Measurements from ENCODE around the gene WWOX.
"Not testable (repeated sequence)": the region's sequence is repeated elsewhere in the genome, so short reads cannot be mapped to it uniquely, and the experiment has no call there.

The WWOX gene

DNA sequence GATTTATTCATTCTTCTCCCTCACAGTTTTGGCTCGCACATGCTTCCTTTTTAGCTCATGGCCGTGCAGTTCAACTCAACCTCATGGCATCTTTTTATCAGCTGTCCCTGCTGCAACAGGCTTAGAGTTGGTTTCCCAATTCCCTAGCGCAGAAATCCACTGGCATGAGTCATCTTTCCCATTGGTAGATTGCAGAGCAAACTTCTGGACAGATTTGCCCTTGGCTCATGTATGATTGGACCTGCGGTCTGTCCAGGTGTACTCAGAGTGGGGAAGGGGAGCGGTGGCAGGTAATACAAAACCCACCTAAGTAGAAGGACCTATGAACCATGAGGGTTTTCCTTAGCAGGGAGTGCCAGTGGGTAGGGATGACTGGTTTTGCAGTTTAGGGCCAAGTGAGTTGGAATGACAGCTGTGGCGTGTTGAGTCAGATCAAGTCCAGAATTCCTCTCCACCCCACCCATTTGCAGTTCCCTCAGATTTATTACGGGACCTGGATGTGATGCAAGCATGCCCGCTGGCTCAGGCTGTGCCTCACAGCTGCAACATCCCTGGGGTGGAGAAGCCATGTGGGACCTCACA, 584.7 kb downstream of the WWOX start:
- DNase-seq (ENCODE audit: low read depth, low spot score) = no peak

DNA sequence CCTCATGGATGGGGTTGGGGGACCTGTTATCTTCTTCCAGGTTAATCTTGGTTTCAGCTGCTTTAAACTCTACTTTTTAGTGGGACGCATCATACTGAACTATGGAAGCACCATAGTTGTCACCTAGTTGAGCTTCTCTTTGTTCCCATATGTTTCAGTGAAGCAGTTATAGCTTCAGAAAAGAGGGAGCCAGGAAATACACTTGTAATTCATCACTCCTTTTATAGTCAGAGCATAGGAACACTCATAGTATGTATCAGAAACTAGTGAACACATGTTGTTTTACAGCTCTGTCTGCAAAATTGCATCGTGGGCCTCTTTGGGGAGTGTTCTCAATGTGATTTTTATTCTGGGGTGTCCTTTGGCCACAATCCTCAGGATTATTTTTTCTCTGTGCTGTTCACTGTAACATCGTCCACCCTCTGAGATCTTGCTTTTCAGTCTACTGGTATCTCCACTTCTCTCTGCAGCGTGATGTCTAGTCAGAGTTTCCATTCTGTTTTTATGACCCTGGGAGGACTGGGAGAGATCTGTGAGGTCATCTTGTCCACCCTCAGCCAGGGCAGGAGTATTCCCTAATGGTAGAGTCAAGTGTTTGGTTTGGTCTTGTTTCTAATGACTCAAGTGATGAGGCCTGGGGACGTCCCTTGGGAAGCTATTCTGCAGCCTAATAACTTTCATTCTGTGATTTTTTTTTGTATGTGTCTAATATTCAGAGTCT, 585.4 kb downstream of the WWOX start:
- no peak for DNase-seq (ENCODE audit: low read depth, low spot score)

DNA sequence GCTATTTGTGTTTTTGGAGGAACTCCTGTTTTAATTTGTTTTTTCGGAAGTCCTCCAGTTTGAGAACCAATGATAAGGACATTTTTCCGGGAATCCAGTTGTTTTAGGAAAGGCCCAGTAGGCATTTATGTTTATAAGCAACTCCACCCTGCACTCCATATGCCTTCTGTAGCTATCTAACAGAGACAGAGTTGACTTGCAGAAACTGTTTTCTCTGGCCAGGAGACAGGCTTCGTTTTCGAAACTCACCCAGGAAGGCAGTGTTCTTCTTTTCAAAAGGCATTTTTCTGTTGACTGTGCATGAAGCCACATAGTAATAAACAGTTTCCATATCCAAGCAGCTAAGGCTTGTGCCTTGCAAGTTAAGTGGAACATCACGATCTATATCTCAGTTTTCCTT, 587.1 kb downstream of the WWOX start:
- no peak for DNase-seq (ENCODE audit: low read depth, low spot score)

DNA sequence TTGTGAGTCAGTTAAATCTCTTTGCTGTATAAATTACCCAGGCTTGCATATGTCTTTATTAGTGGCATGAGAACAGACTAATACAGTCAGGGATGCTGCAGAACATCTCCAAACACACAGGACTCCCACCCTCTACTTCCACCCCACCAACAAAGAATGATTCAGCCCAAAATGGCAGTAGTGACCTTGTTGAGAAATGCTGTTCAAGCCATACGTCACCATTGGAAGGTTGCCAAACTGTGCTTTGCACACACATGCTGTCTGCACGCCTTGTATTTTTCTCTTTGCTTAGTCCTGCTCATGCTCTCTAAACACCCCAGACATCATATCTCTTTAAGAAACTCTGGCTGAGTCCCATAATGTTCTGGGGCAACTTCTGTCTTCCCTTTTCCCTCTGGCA, 589.6 kb downstream of the WWOX start:
- no peak for DNase-seq (ENCODE audit: low read depth, low spot score)

DNA sequence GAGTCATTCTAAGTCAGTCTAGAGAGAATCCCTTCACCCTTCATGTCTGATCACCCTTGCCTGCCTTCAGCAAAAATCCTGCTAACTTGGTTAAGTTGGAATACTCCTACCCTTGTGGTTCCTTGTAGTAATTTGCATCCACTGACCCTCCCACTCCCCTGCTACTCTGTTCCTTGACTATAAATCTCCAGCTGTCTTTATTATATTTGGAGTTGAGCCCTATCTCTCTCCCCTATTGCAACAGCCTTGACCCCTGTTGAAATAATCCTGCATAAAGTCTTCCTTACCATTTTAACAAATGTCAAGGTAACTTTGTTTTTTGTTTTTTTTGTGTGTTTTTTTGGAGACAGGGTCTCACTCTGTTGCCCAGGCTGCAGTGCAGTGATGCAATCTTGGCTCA, 590.1 kb downstream of the WWOX start:
- no peak for DNase-seq (ENCODE audit: low read depth, low spot score)

DNA sequence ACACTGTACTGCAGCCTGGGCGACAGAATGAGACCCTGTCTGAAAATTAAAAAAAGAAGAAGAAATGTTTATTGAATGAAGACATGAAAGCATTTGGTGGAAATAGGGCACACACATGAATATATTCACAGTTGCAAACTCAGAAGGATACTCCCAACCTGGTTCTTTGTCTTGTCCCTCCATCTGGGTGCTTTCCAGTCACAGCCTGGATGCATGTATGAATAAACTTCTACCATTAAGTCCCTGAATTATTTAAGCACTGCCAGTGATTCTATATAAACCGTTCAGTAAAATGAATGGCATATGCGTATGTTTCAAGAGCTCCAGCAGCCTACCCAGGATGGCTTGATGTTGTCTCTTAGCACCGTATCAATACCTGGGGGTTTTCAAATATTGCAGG, 591.1 kb downstream of the WWOX start:
- no peak for DNase-seq (ENCODE audit: low read depth, low spot score)

DNA sequence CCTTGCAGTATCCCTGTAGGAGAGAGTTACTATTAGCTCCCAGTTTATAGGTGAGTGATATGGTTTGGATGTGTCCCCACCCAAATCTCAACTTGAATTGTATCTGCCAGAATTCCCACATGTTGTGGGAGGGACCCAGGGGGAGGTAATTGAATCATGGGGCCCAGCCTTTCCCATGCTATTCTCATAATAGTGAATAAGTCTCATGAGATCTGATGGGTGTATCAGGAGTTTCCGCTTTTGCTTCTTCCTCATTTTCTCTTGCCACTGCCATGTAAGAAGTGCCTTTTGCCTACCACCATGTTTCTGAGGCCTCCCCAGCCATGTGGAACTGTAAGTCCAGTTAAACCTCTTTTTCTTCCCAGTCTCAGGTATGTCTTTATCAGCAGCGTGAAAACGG, 592.3 kb downstream of the WWOX start:
- not testable (repeated sequence) for DNase-seq (ENCODE audit: low read depth, low spot score)

DNA sequence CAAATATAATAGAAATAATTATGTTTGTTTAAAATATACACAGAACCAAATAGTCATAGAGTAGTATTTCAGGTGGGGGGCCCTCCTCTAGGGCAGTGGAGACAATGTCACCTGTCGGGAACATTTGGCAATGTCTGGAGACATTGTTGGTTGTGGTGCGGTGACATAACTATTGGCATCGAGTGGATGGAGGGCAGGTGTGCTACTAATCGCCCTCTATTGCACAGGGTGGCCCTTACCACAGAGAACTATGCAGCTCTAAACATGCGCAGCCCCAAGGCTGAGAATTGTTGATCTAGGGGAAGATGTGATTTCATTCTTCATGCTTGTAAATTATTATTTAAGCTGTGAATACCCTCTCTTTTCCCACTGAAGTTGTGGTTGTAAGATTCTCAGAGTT, 594.0 kb downstream of the WWOX start:
- no peak for DNase-seq (ENCODE audit: low read depth, low spot score)

DNA sequence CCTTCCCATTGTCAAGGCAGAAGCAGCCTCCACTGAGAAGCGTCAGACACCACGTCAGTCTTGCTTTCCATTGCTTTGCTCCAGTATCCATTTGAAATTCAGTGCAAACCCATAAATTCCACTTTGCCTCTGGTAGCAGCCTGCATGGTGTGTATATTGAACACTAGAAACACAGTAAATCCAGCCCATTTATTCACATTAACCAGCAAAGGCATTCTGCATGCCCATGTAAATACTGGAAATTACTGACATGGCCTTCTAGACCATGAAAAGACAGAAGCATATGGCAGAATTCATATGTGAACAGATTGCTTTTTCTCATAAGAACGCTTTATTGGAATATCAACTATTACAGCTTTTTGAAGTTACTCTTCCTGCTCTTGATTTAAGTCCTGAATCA, 595.0 kb downstream of the WWOX start:
- no peak for DNase-seq (ENCODE audit: low read depth, low spot score)

DNA sequence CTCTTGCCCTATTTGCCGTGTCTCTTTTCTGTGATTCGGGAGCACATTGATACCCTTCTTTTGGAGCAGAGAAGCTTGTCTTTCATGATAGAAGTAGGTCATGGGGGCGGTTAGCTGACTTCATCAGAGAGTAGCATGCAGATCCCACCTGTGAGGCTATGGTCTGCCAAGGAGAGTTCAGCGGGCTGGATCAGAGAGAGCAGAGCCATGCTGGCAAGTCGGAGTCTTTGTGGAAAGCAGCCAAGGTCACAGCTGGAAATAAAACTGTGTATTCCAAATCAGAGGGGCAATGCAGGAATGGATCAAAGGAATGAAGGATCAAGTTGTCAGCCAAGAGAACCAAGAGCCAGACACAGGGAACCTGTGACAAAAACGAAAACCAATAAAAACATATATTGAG, 595.9 kb downstream of the WWOX start:
- DNase-seq (ENCODE audit: low read depth, low spot score) = no peak

DNA sequence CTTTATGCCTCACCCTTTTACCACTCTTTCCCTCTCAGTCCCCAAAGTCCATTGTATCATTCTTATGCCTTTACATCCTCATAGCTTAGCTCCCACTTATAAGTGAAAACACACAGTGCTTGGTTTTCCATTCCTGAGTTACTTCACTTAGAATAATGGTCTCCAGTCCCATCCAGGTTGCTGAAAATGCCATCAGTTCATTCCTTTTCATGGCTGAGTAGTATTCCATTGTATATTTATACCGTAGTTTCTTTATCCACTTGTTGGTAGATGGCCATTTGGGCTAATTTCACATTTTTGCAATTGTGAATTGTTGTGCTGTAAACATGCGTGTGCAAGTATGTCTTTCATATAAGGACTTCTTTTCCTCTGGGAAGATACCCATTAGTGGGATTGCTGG, 597.3 kb downstream of the WWOX start:
- DNase-seq (ENCODE audit: low read depth, low spot score) = no peak

DNA sequence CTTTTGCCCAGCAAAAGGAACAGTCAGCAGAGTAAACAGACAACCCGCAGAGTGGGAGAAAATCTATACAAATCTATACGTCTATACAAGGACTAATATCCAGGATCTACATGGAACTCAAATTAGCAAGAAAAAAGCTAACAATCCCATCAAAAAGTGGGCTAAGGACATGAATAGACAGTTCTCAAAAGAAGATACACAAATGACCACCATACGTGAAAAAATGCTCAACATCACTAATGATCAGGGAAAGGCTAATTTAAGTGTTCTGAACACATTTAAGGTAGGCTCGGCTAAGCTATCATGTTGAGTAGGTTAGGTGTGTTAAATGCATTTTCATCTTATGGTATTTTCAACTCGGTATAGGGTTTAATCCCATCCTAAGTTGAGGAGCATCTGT, 598.0 kb downstream of the WWOX start:
- DNase-seq (ENCODE audit: low read depth, low spot score) = no peak

DNA sequence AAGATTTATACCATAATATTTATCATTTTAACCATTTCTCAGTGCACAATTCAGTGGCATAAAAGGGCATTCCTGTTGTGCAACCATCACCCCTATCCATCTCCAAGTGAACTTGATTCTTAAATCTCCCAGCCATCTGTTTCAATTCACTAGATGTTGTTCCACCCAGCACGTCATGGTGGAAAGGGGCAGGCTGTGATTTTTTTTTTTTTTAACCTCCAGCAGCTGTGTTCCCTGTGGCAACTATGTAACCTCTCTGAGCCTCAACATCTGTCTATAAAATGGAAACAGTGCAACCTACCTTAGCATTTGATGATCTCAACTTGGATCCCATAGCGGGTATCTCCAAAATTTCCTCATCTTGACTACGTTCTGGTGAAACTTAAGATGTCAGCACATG, 604.5 kb downstream of the WWOX start:
- no peak for DNase-seq (ENCODE audit: low read depth, low spot score)

DNA sequence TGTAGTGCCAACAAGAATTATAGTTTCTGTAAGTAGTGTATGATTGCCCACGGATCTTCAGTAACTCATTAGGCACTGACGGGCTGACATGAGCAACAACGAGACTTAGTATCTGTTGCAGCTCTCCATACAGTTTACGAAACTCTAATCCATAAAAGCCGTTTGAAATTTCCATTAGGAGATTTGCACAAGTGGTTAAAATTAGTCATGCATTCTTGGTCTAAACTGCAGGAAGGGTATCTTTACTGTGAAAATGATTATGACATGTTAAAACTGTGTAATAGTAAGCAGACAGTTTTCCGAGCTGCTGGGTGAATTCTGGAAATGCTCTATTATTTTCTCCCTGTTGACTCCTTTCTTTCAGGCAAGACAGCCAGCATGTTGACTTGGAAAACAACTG, 605.0 kb downstream of the WWOX start:
- no peak for DNase-seq (ENCODE audit: low read depth, low spot score)

DNA sequence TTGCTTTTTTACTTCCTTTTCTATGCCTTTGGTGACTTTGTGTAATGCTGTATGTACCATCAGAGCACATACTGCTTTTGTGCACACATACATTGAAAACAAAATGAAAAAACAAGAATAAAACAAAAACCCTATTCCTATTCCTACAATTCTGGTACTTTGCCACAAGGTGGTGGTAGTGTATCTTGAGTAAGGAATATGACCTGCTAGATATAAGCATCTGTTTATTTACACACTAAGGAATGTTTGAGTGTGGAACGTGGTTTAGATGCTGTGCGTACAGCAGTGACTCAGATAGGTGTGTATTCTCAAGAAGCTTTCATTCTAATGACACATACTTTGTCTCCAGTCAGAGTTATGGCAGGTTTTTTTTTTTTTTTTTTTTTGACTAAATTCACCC, 606.2 kb downstream of the WWOX start:
- no peak for DNase-seq (ENCODE audit: low read depth, low spot score)

DNA sequence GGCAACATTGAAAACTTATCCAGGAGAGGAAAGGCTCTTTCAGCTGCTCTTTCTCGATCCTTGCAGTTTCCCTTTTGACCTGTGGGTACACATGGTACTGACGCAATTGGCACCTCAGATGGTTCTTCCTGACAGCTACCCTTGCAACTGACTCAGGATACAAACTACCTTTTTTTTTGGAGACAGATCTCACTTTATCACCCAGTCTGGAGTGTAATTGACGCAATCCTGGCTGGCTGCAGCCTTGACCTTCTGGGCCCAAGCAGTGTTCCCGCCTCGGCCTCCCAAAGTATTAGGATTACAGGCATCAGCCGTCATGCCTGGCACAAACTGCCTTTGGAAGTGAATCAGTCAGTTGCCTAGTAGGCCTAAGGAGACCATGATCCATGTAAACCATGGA, 607.2 kb downstream of the WWOX start:
- no peak for DNase-seq (ENCODE audit: low read depth, low spot score)

DNA sequence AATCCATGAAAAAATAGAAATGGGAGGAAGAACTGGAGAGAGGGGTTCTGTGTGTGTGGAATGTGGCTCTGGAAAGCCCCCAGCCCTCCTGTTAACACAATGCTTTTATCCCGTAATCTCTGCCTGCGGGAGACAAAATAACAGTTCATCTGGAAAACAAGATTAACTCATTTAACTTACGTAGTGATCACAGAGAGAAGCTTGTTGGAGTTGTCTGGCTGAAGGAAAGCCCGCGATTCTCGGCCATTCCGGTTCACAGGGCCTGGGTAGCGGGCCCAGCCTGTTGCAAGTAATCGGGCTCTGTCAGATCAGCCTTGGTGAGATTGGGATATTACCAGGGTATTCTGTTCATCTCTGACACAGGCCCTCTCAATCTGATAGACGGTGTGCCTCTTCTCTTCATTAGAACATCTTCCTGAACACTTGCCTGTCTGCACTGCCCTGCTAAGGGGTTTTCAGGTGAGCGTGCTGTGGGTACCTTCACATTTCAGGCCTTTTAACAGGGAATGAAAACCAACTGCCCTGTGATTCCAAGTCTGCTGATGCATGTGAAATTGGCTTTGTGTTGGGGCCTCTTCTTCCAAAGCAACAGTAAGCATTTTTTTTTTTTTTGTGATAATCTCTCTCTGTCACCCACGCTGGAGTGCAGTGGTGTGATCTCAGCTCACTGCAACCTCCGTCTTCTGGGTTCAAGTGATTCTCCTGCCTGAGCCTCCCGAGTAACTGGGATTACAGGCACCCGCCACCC, 609.9 kb downstream of the WWOX start:
- no peak for DNase-seq (ENCODE audit: low read depth, low spot score)

DNA sequence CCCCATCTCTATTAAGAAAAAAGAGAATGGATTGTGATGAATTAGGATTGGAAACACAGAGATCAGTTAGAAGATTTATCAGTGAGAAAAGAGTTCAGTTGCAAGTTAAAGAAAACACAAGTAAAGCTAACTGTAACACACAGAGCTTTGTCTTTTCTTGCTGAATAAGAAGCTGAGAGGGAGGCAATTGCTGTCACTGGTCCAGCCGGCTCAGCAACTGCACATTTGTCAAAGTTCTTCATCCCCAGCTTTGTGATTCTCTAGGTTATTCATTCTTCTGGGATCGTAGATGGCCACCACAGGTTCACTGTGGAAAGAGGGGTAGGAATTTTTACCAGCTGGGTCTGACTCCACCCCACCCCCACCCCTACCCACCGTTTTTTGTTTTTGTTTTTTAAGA, 615.7 kb downstream of the WWOX start:
- DNase-seq (ENCODE audit: low read depth, low spot score) = no peak

DNA sequence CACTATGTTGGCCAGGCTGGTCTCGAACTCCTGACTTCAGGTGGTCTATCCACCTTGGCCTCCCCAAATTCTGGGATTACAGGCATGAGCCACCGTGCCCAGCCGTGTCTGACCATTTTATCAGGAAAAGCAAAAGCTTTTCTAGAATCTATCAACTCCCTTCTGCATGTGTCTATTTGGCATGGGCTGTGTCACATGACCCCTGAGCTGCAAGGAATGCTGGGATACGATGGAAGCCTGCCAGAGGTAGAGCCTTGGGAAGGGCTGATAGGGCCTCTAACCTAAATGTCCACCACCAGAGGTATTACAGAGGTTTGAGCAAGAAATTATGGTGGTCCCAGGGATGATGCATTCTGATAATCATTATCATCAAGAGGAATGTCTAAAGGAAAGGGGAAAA, 616.2 kb downstream of the WWOX start:
- DNase-seq (ENCODE audit: low read depth, low spot score) = no peak

DNA sequence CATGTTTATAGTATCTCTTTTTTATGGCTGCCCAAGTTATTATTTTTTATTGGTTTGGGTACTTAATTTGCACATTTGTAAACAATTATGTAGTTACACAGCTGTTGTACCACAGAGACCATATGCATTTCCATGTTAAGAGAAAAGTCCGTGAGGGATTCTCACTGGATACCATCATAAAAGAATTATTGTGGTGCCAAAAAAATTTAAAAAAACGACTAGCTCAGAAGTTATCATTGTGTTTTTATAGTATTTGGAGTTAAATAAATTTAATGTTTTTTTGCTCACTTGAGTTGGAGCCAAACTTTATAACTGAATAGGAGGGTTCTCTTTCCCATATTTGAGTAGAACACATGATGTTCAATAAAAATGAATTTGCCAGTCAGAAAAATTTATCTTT, 618.7 kb downstream of the WWOX start:
- DNase-seq (ENCODE audit: low read depth, low spot score) = no peak

DNA sequence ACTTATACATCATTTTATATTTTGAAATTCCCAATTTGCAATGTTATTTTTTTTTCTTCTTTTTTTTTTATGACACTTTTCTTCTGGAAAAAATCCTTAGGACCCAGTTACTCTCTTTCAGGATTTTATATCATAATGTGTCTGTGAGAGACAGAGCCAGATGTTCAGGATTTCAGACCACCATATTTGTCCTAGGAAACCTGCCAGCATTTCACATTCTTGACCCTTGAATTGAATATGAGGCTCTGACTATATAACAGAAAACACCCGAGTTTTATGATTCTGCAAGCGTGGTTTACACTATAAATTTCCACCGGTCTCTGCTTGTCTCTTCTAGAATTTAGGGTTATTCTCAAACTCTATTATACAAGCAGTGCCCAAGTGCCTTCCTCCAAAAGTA, 621.0 kb downstream of the WWOX start:
- DNase-seq (ENCODE audit: low read depth, low spot score) = no peak

DNA sequence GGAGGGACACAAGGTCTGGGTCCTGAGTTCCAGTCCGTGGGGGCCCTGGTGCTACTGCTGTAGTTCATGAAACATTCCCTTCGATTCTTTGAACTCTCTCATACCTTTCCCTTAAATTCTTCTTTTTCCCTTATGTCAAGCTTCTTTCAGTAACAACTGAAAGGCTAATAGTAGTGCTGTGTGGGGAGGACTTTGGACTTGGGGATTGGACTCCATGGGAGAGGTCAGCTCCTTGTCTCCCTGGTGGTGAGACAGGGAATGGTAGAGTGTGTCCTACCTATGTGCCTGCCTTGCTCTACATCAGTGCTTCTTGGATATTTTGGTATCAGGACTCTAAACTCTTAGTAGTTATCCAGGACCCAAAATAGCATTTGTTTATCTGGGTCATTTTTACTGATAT, 628.1 kb downstream of the WWOX start:
- no peak for DNase-seq (ENCODE audit: low read depth, low spot score)

DNA sequence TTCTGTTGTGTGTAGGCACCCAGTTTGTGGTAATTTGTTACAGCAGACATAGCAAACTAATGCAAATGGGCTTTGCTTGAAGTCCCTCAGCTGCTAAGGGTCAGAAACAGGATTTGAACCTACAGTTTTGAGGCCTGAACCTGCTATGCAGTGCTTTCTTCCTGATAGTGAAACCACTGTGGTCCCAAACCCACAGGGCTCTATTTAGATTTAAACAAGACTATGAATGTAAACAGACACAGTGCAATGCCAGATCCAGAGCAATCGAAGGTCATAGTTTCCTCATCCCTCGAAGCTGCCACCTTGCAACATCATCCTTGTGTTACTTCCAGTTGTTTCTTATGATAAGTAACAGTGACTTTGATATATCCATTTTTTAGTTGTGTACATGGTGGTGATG, 630.2 kb downstream of the WWOX start:
- DNase-seq (ENCODE audit: low read depth, low spot score) = no peak
